Endothelial cell of umbilical vein (primary cell): ENCODE measurements around the gene PRKAR1B.

Experiments
- EZH2 ChIP-seq: IDR thresholded peaks from 2 replicates; pipeline ENCODE4 v1.6.1; 2012; ENCODE audit warnings: borderline replicate concordance, low read depth, mild to moderate bottlenecking, moderate library complexity, low read length, inconsistent platforms; ENCODE audit not compliant: severe bottlenecking
- POLR2A ChIP-seq: IDR thresholded peaks from 2 replicates; pipeline ENCODE4 v1.6.1; 2012; ENCODE audit warnings: low read depth, mild to moderate bottlenecking, control low read depth, low read length
- POLR2AphosphoS5 ChIP-seq: IDR thresholded peaks from 2 replicates; pipeline ENCODE4 v1.6.1; 2012; ENCODE audit warnings: low read depth, mild to moderate bottlenecking, control low read depth, low read length, moderate library complexity; ENCODE audit not compliant: insufficient read depth
- TF ChIP-seq, protein P1 (sequence below), 2 donors: IDR thresholded peaks; 1 replicate in 1 of 2; 2 replicates in 1 of 2; pipeline ENCODE4 v1.5.1; 2011; ENCODE audit warnings: low read length in 2 of 2, mild to moderate bottlenecking in 2 of 2, moderate library complexity in 2 of 2, control low read depth in 1 of 2, inconsistent platforms in 1 of 2, low read depth in 1 of 2; ENCODE audit not compliant: insufficient read depth in 1 of 2; ENCODE audit errors: extremely low read depth in 1 of 2
- TF ChIP-seq, protein P2 (sequence below): IDR thresholded peaks from 2 replicates; pipeline ENCODE4 v1.6.1; 2011; ENCODE audit not compliant: insufficient read depth, insufficient read length

DNA sequence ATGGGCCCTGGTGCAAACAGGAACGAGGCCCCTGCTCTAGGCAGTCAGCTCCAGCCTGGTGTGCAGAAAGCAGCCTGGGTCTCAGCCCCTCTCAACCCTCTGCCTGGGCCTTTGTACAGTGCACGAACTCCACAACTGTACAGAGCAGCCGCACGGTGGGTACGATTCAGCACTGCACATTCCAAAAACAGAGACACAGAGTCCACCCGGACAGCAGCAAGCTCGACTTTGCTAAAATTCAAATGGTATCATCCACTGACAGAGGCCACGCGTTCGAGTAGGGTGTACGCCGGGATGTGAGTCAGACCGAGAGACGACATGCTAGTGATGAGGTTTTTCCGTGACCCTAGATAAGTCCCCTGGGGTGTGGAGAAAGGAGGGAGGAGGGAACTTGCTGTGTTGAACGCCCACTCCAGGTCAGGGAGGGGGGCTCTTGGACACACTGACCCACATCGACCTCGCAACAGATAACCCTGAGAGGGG is 141.8 kb downstream of the PRKAR1B start:
- TF ChIP-seq POLR2AphosphoS5 (no peak), EZH2 (no peak), POLR2A (no peak)
- TF ChIP-seq, protein P1, sequence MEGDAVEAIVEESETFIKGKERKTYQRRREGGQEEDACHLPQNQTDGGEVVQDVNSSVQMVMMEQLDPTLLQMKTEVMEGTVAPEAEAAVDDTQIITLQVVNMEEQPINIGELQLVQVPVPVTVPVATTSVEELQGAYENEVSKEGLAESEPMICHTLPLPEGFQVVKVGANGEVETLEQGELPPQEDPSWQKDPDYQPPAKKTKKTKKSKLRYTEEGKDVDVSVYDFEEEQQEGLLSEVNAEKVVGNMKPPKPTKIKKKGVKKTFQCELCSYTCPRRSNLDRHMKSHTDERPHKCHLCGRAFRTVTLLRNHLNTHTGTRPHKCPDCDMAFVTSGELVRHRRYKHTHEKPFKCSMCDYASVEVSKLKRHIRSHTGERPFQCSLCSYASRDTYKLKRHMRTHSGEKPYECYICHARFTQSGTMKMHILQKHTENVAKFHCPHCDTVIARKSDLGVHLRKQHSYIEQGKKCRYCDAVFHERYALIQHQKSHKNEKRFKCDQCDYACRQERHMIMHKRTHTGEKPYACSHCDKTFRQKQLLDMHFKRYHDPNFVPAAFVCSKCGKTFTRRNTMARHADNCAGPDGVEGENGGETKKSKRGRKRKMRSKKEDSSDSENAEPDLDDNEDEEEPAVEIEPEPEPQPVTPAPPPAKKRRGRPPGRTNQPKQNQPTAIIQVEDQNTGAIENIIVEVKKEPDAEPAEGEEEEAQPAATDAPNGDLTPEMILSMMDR (IDR thresholded peaks at IDR 0.05; ENCODE audit: extremely low read depth in 1 of 2, insufficient read depth in 1 of 2, low read depth in 1 of 2, low read length in 2 of 2), result no peak
- TF ChIP-seq, protein P2, sequence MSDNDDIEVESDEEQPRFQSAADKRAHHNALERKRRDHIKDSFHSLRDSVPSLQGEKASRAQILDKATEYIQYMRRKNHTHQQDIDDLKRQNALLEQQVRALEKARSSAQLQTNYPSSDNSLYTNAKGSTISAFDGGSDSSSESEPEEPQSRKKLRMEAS, result no peak
